H9 (cell line): ENCODE results near the gene HPCAL1. TPM values are rescaled to one million over a fixed set of nuclear protein-coding genes. Genes with fewer than 3 reads are reported as not detected.

Source experiments
- DNase-seq: peaks from one replicate; pipeline ENCODE4 v3.0.0-alpha.2; 2017
- H2AFZ ChIP-seq: one replicate; pipeline ENCODE4 v1.6.1; 2013; ENCODE audit warnings: mild to moderate bottlenecking, low read length, control low read depth, moderate library complexity
- H2AK5ac ChIP-seq: 2 replicates; pipeline ENCODE4 v1.6.1; 2013; ENCODE audit warnings: low read length, control low read depth, mixed read lengths; ENCODE audit not compliant: insufficient read length
- H2BK120ac ChIP-seq: one replicate; pipeline ENCODE4 v1.6.1; 2013; ENCODE audit warnings: low read depth, mild to moderate bottlenecking, low read length, control low read depth, inconsistent platforms; ENCODE audit not compliant: poor library complexity, severe bottlenecking
- H2BK12ac ChIP-seq: 2 replicates; pipeline ENCODE4 v1.6.1; 2013; ENCODE audit warnings: low read length, control low read depth, mixed read lengths, low read depth; ENCODE audit not compliant: insufficient read length
- H2BK15ac ChIP-seq: 2 replicates; pipeline ENCODE4 v1.6.1; 2013; ENCODE audit warnings: low read depth, low read length, control low read depth
- H2BK20ac ChIP-seq: one replicate; pipeline ENCODE4 v1.6.1; 2013; ENCODE audit warnings: low read depth, mild to moderate bottlenecking, low read length, control low read depth, inconsistent platforms; ENCODE audit not compliant: poor library complexity, severe bottlenecking
- H2BK5ac ChIP-seq: 2 replicates; pipeline ENCODE4 v1.6.1; 2013; ENCODE audit warnings: low read length, control low read depth, mixed read lengths; ENCODE audit not compliant: insufficient read length
- H3K14ac ChIP-seq: 2 replicates; pipeline ENCODE4 v1.6.1; 2013; ENCODE audit warnings: low read length, control low read depth; ENCODE audit not compliant: insufficient read depth
- H3K18ac ChIP-seq: 2 replicates; pipeline ENCODE4 v1.6.1; 2013; ENCODE audit warnings: low read depth, mild to moderate bottlenecking, mixed read lengths, low read length, control low read depth; ENCODE audit not compliant: insufficient read length
- H3K23ac ChIP-seq: 2 replicates; pipeline ENCODE4 v1.6.1; 2013; ENCODE audit warnings: low read length, control low read depth, mixed read lengths, low read depth; ENCODE audit not compliant: insufficient read length
- H3K23me2 ChIP-seq: 2 replicates; pipeline ENCODE4 v1.6.1; 2013; ENCODE audit warnings: low read depth, mild to moderate bottlenecking, mixed read lengths, low read length, control low read depth; ENCODE audit not compliant: insufficient read length, poor library complexity, severe bottlenecking
- H3K27ac ChIP-seq: 2 replicates; pipeline ENCODE4 v1.5.1; 2013; ENCODE audit warnings: low read length, control low read depth, mixed read lengths, low read depth; ENCODE audit not compliant: insufficient read length
- H3K27me3 ChIP-seq: 2 replicates; pipeline ENCODE4 v1.6.1; 2013; ENCODE audit warnings: low read length, control low read depth, inconsistent platforms; ENCODE audit not compliant: insufficient read depth
- H3K4ac ChIP-seq: 2 replicates; pipeline ENCODE4 v1.6.1; 2013; ENCODE audit warnings: low read depth, mild to moderate bottlenecking, control low read depth, inconsistent platforms, low read length, moderate library complexity
- H3K4me1 ChIP-seq: 2 replicates; pipeline ENCODE4 v1.6.1; 2013; ENCODE audit warnings: low read length, control low read depth, inconsistent platforms; ENCODE audit not compliant: insufficient read depth
- H3K4me2 ChIP-seq: 2 replicates; pipeline ENCODE4 v1.6.1; 2013; ENCODE audit warnings: low read length, control low read depth, mixed read lengths; ENCODE audit not compliant: insufficient read length, insufficient read depth
- H3K56ac ChIP-seq: 2 replicates; pipeline ENCODE4 v1.6.1; 2013; ENCODE audit warnings: low read depth, mild to moderate bottlenecking, mixed read lengths, low read length, control low read depth; ENCODE audit not compliant: insufficient read length
- H3K79me1 ChIP-seq: 2 replicates; pipeline ENCODE4 v1.6.1; 2013; ENCODE audit warnings: low read depth, mild to moderate bottlenecking, moderate library complexity, low read length, control low read depth, inconsistent platforms; ENCODE audit not compliant: insufficient read depth, poor library complexity, severe bottlenecking
- H3K79me2 ChIP-seq: 2 replicates; pipeline ENCODE4 v1.6.1; 2013; ENCODE audit warnings: low read length, control low read depth, inconsistent platforms; ENCODE audit not compliant: insufficient read depth
- H3K9ac ChIP-seq: 2 replicates; pipeline ENCODE4 v1.6.1; 2013; ENCODE audit warnings: low read length, control low read depth, mixed read lengths; ENCODE audit not compliant: insufficient read length; ENCODE audit errors: extremely low read depth
- H3K9me3 ChIP-seq: one replicate; pipeline ENCODE4 v1.6.1; 2013; ENCODE audit warnings: low read depth, low read length, inconsistent platforms; ENCODE audit not compliant: control insufficient read depth
- H3T11ph ChIP-seq: one replicate; pipeline ENCODE4 v1.6.1; 2013; ENCODE audit warnings: mild to moderate bottlenecking, low read length, control low read depth, inconsistent platforms
- H4K20me1 ChIP-seq: one replicate; pipeline ENCODE4 v1.6.1; 2013; ENCODE audit not compliant: control insufficient read depth, insufficient read length, insufficient read depth
- H4K5ac ChIP-seq: 2 replicates; pipeline ENCODE4 v1.6.1; 2013; ENCODE audit warnings: low read depth, mild to moderate bottlenecking, mixed read lengths, low read length, control low read depth; ENCODE audit not compliant: insufficient read length
- H4K8ac ChIP-seq: replicated peaks from 2 replicates; pipeline ENCODE4 v1.6.1; 2013; ENCODE audit warnings: low read length, control low read depth, mixed read lengths, low read depth; ENCODE audit not compliant: insufficient read length
- H4K91ac ChIP-seq: 2 replicates; pipeline ENCODE4 v1.6.1; 2013; ENCODE audit warnings: low read depth, mild to moderate bottlenecking, moderate library complexity, mixed read lengths, low read length, control low read depth; ENCODE audit not compliant: insufficient read length
- H3K27ac Mint-ChIP-seq, 3 experiments: 2 replicates in 2 of 3; 3 replicates in 1 of 3; pipeline ENCODE4 v1.8.0; 2020 to 2021; ENCODE audit warnings: mixed read lengths in 3 of 3, mild to moderate bottlenecking in 1 of 3, moderate library complexity in 1 of 3
- H3K27me3 Mint-ChIP-seq: 2 replicates; pipeline ENCODE4 v1.8.0; 2021; ENCODE audit warnings: low read depth, mild to moderate bottlenecking, moderate library complexity, mixed read lengths
- H3K36me3 Mint-ChIP-seq, 3 experiments: 2 replicates in 2 of 3; 3 replicates in 1 of 3; pipeline ENCODE4 v1.8.0; 2020 to 2021; ENCODE audit warnings: low read depth in 3 of 3, mixed read lengths in 3 of 3; ENCODE audit not compliant: insufficient read depth in 1 of 3
- H3K4me1 Mint-ChIP-seq, 2 experiments: 2 replicates each; pipeline ENCODE4 v1.8.0; 2020; ENCODE audit warnings: mixed read lengths in 2 of 2
- H3K4me3 Mint-ChIP-seq, 2 experiments: 2 replicates in 1 of 2; 3 replicates in 1 of 2; pipeline ENCODE4 v1.8.0; 2020 to 2021; ENCODE audit warnings: mild to moderate bottlenecking in 2 of 2, mixed read lengths in 2 of 2, moderate library complexity in 1 of 2
- H3K9me3 Mint-ChIP-seq, 2 experiments: 2 replicates in 1 of 2; 3 replicates in 1 of 2; pipeline ENCODE4 v1.8.0; 2020; ENCODE audit warnings: mild to moderate bottlenecking in 2 of 2, mixed read lengths in 2 of 2, moderate library complexity in 1 of 2
- WGBS: extraction: QIAGEN DNeasy Blood & Tissue Kit; methylation state at CpG from one replicate; pipeline ENCODE4 v1.1.7; 2013; ENCODE audit warnings: missing lambda C conversion rate, low lambda C conversion rate, mixed read lengths; ENCODE audit not compliant: insufficient read length; ENCODE audit errors: extremely low coverage; 5-methylcytosine and 5-hydroxymethylcytosine counted together
- total RNA-seq: library from RNA; stranded (reverse); gene quantifications from 2 replicates; pipeline ENCODE4 v1.2.1, GENCODE V29; 2021
- TF ChIP-seq, protein P1 (sequence below): fragments of 200-600 bp; sonication (generic); conservative IDR thresholded peaks from 3 replicates; pipeline ENCODE4 v1.8.0; 2021; ENCODE audit warnings: antibody characterized with exemption, mild to moderate bottlenecking

HPCAL1 gene
- total RNA-seq, 1 experiment from 2014 or later, result 4.7 TPM

GRCh38 chr2:10439971-10440370 is 137.3 kb downstream of the HPCAL1 start:
- no peak overlapping the region for H3K23ac ChIP-seq
- H3K9me3 ChIP-seq, result no peaks in the 10 kb centered on the region
- Mint-ChIP-seq H3K9me3 (no peaks in the 10 kb centered on the region), H3K36me3 (peaks cover 36 to 51% (median 50%) of the 10 kb centered on the region in 3 experiments; a peak in 6 of 7 replicates), H3K4me1 (peaks cover 0 to 2% of the 10 kb centered on the region in 2 experiments; a peak in 1 of 4 replicates), H3K4me3 (no peak overlapping the region), H3K27ac (peak overlapping the region in 1 of 3 experiments; percentile 76; a peak in 2 of 7 replicates), H3K27me3 (peaks cover 2% of the 10 kb centered on the region; the same call in 1 of the 2 replicates)
- no peak overlapping the region for H3T11ph ChIP-seq
- no peak overlapping the region for H3K4me2 ChIP-seq
- H4K5ac ChIP-seq, result no peak overlapping the region
- no peak overlapping the region for H2BK5ac ChIP-seq
- H2AFZ ChIP-seq, result no peak overlapping the region
- no peak overlapping the region for H3K9ac ChIP-seq
- no peaks in the 10 kb centered on the region for H3K23me2 ChIP-seq
- H4K91ac ChIP-seq, result no peak overlapping the region
- no peak overlapping the region for H2BK20ac ChIP-seq
- H3K27ac ChIP-seq, result no peak overlapping the region
- no peak overlapping the region for H2BK12ac ChIP-seq
- no peaks in the 10 kb centered on the region for H3K79me2 ChIP-seq
- H4K8ac ChIP-seq, result no peak overlapping the region
- H3K4me1 ChIP-seq, result no peaks in the 10 kb centered on the region
- no peak overlapping the region for H3K56ac ChIP-seq
- WGBS, result no CpG with 5 or more reads among the region's 8 CpGs
- no peak overlapping the region for H2AK5ac ChIP-seq
- TF ChIP-seq, protein P1, sequence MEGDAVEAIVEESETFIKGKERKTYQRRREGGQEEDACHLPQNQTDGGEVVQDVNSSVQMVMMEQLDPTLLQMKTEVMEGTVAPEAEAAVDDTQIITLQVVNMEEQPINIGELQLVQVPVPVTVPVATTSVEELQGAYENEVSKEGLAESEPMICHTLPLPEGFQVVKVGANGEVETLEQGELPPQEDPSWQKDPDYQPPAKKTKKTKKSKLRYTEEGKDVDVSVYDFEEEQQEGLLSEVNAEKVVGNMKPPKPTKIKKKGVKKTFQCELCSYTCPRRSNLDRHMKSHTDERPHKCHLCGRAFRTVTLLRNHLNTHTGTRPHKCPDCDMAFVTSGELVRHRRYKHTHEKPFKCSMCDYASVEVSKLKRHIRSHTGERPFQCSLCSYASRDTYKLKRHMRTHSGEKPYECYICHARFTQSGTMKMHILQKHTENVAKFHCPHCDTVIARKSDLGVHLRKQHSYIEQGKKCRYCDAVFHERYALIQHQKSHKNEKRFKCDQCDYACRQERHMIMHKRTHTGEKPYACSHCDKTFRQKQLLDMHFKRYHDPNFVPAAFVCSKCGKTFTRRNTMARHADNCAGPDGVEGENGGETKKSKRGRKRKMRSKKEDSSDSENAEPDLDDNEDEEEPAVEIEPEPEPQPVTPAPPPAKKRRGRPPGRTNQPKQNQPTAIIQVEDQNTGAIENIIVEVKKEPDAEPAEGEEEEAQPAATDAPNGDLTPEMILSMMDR, result no peak
- H2BK15ac ChIP-seq, result no peak overlapping the region
- H3K4ac ChIP-seq, result no peak overlapping the region
- H4K20me1 ChIP-seq, result no peaks in the 10 kb centered on the region
- H3K27me3 ChIP-seq, result no peaks in the 10 kb centered on the region
- no peak overlapping the region for H3K14ac ChIP-seq
- no peak overlapping the region for H3K18ac ChIP-seq
- DNase-seq, result no peak
- no peaks in the 10 kb centered on the region for H3K79me1 ChIP-seq
- no peak overlapping the region for H2BK120ac ChIP-seq
